ENCODE data around the gene FREM1. TPM values are rescaled to one million over a fixed set of nuclear protein-coding genes. Genes with fewer than 3 reads are reported as not detected.

FREM1 gene
- total and polyA plus RNA-seq, 2 of the 4 experiments (the other 2 are of a cell fraction): under 0.01 TPM; not detected in 1

DNA sequence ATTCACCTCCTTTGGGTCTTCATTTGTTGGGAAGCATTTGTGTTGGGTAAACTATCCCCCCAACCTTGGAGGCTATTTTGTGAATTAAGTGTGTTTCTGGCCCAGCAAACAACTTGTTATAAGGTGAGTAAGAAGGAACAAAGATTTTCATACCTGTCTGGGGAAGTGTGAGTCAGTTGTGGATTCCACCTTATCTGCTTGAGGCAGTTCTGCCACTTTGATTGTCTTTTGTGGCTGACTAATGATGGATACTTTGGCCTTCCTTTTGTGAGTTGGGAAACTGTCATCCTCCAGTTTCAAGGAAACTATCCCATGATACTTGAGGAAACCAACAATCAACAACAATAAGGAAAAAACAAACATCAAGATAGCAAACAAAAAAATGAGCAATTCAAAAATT is 163.1 kb downstream of the FREM1 start:
- dilution Hi-C loops (cut with HindIII; ENCODE audit: low sequenced_read_pairs, unreplicated experiment): no loop called here
- H2AFZ ChIP-seq (replicated peaks; ENCODE audit: low read length, poor library complexity): no peak overlapping the region

More for the DNA sequence above, 163.1 kb downstream of the FREM1 start:
- no peak for ATAC-seq (ENCODE audit: low read depth)
- no peaks in the 10 kb centered on the region for H3K36me3 ChIP-seq (ENCODE audit: control insufficient read depth, insufficient read depth, low read length)
- no peak overlapping the region for H2BK20ac ChIP-seq (ENCODE audit: low read depth, low read length)
- H3K18ac ChIP-seq (ENCODE audit: low read depth, low read length): no peak overlapping the region
- no peak overlapping the region for H2AK5ac ChIP-seq (ENCODE audit: low read depth, low read length)
- H3K9me3 ChIP-seq (ENCODE audit: control insufficient read depth, insufficient read depth, low read length): no peaks in the 10 kb centered on the region
- H3K9ac ChIP-seq (ENCODE audit: low read depth, low read length): no peak overlapping the region
- no peaks in the 10 kb centered on the region for H3K9me1 ChIP-seq (ENCODE audit: insufficient read depth, low read length)
- no peak overlapping the region for H2BK5ac ChIP-seq (ENCODE audit: low read depth, low read length, poor library complexity, severe bottlenecking)
- H4K8ac ChIP-seq (ENCODE audit: low read depth in 2 of 2, low read length in 2 of 2): no peak overlapping the region
- H3K27me3 ChIP-seq (ENCODE audit: control insufficient read depth, insufficient read depth, low read length): no peaks in the 10 kb centered on the region
- in situ Hi-C loops (cut with MboI; ENCODE audit: low sequenced_read_pairs) (no loop called here), intact Hi-C loops (cut with micrococcal nuclease) (no loop called here)
- H3K23ac ChIP-seq (ENCODE audit: low read depth, low read length): no peak overlapping the region
- DNase-seq: no peak
- H2AK9ac ChIP-seq (replicated peaks; ENCODE audit: low read depth, low read length, poor library complexity): no peak overlapping the region
- no peaks in the 10 kb centered on the region for H4K20me1 ChIP-seq (ENCODE audit: insufficient read depth, low read length)
- no peak overlapping the region for H4K5ac ChIP-seq (ENCODE audit: low read depth, low read length)
- TF ChIP-seq BHLHE40 (IDR thresholded peaks at IDR 0.05; ENCODE audit: low read depth, low read length): no peak
- no peak for TF ChIP-seq NFE2L2 (IDR thresholded peaks at IDR 0.05; ENCODE audit: low read depth, low read length)
- TF ChIP-seq RAD21 (IDR thresholded peaks at IDR 0.05; ENCODE audit: low read length): no peak
- TF ChIP-seq ELK1 (IDR thresholded peaks at IDR 0.05; ENCODE audit: borderline replicate concordance, low read depth, low read length): no peak
- TF ChIP-seq, protein P1, sequence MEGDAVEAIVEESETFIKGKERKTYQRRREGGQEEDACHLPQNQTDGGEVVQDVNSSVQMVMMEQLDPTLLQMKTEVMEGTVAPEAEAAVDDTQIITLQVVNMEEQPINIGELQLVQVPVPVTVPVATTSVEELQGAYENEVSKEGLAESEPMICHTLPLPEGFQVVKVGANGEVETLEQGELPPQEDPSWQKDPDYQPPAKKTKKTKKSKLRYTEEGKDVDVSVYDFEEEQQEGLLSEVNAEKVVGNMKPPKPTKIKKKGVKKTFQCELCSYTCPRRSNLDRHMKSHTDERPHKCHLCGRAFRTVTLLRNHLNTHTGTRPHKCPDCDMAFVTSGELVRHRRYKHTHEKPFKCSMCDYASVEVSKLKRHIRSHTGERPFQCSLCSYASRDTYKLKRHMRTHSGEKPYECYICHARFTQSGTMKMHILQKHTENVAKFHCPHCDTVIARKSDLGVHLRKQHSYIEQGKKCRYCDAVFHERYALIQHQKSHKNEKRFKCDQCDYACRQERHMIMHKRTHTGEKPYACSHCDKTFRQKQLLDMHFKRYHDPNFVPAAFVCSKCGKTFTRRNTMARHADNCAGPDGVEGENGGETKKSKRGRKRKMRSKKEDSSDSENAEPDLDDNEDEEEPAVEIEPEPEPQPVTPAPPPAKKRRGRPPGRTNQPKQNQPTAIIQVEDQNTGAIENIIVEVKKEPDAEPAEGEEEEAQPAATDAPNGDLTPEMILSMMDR (conservative IDR thresholded peaks at IDR 0.05; ENCODE audit: low read depth, low read length): no peak
- no peak for TF ChIP-seq RFX5 (IDR thresholded peaks at IDR 0.05; ENCODE audit: low read depth, low read length)
- TF ChIP-seq MAZ (IDR thresholded peaks at IDR 0.05; ENCODE audit: borderline replicate concordance, low read depth, low read length): no peak
- no peak for TF ChIP-seq FOS (IDR thresholded peaks at IDR 0.05; ENCODE audit: low read depth, low read length)
- TF ChIP-seq MXI1 (IDR thresholded peaks at IDR 0.05; ENCODE audit: borderline replicate concordance, low read depth, low read length): no peak
- no peak for TF ChIP-seq POLR2A (IDR thresholded peaks at IDR 0.05; ENCODE audit: low read depth, low read length)
- TF ChIP-seq MAFK (IDR thresholded peaks at IDR 0.05; ENCODE audit: low read depth, low read length): no peak
- no peak for TF ChIP-seq RCOR1 (IDR thresholded peaks at IDR 0.05; ENCODE audit: insufficient replicate concordance, low read length)
- no peak for TF ChIP-seq SMC3 (IDR thresholded peaks at IDR 0.05; ENCODE audit: low read depth, low read length)
- no peak for TF ChIP-seq USF2 (IDR thresholded peaks at IDR 0.05; ENCODE audit: low read depth, low read length)
- TF ChIP-seq CHD1 (IDR thresholded peaks at IDR 0.05; ENCODE audit: low read depth, low read length): no peak
- no TSS peak for BruUV-seq (replicated peaks)
- no peak overlapping the region for H2BK15ac ChIP-seq (ENCODE audit: low read depth, low read length)
- H3K4me2 ChIP-seq (ENCODE audit: low read depth, low read length): no peak overlapping the region
- no peak overlapping the region for H3K4ac ChIP-seq (ENCODE audit: low read depth, low read length)
- H3K79me1 ChIP-seq (ENCODE audit: low read depth in 1 of 2, low read length in 2 of 2): no peaks in the 10 kb centered on the region
- H3K56ac ChIP-seq (ENCODE audit: extremely low read depth, insufficient read depth, low read length): no peak overlapping the region
- no peak overlapping the region for H3K4me3 ChIP-seq (ENCODE audit: insufficient read depth, low read depth, low read length)
- H3K27ac ChIP-seq (ENCODE audit: insufficient read depth, low read length): no peak overlapping the region
- ChIA-PET CTCF (no interaction called here), POLR2A (ENCODE audit: unreplicated experiment) (no interaction called here)
- H3K4me1 ChIP-seq (ENCODE audit: control insufficient read depth, insufficient read depth, low read length): no peaks in the 10 kb centered on the region
- H2BK120ac ChIP-seq (ENCODE audit: low read depth, low read length): no peak overlapping the region
- no peak overlapping the region for H3K14ac ChIP-seq (replicated peaks; ENCODE audit: low read depth, low read length)
- no peak overlapping the region for H4K91ac ChIP-seq (ENCODE audit: insufficient read depth, low read depth, low read length)

Data from IMR-90 (cell line).